HCT116 (cell line): ENCODE measurements around the gene TUBA4B.

Experiments used
- CEBPB ChIP-seq: IDR thresholded peaks from 2 replicates; pipeline ENCODE4 v1.6.1; 2012; ENCODE audit warnings: low read depth
- EGR1 ChIP-seq: IDR thresholded peaks from 2 replicates; pipeline ENCODE4 v1.6.1; 2012; ENCODE audit warnings: low read depth
- EZH2 ChIP-seq: fragments of 200-600 bp; sonication (generic); IDR thresholded peaks from 2 replicates; pipeline ENCODE4 v1.6.1; 2017; ENCODE audit warnings: antibody characterized with exemption, mixed run types
- EZH2phosphoT487 ChIP-seq: fragments of 200-600 bp; IDR thresholded peaks from 2 replicates; pipeline ENCODE4 v1.6.1; 2018; ENCODE audit warnings: antibody characterized with exemption, borderline replicate concordance
- POLR2A ChIP-seq: IDR thresholded peaks from 2 replicates; pipeline ENCODE4 v1.7.0; 2011; ENCODE audit warnings: borderline replicate concordance; ENCODE audit not compliant: insufficient read depth, insufficient read length; ENCODE audit errors: extremely low read depth
- POLR2AphosphoS5 ChIP-seq: IDR thresholded peaks from 2 replicates; pipeline ENCODE4 v1.6.1; 2011; ENCODE audit warnings: mild to moderate bottlenecking, low read depth, low read length, moderate library complexity
- RAD21 ChIP-seq: IDR thresholded peaks from 2 replicates; pipeline ENCODE4 v1.6.1; 2012; ENCODE audit warnings: low read depth, mild to moderate bottlenecking
- SIN3A ChIP-seq: IDR thresholded peaks from 2 replicates; pipeline ENCODE4 v1.6.1; 2012; ENCODE audit warnings: low read depth
- SP1 ChIP-seq: IDR thresholded peaks from 2 replicates; pipeline ENCODE4 v1.6.1; 2012; ENCODE audit warnings: low read depth
- SRF ChIP-seq: IDR thresholded peaks from 2 replicates; pipeline ENCODE4 v1.6.1; 2012; ENCODE audit warnings: low read depth
- YY1 ChIP-seq: IDR thresholded peaks from 2 replicates; pipeline ENCODE4 v1.6.1; 2011; ENCODE audit warnings: low read length, low read depth, moderate library complexity, mild to moderate bottlenecking; ENCODE audit not compliant: insufficient replicate concordance; ENCODE audit errors: extremely low read depth
- TF ChIP-seq, protein P1 (sequence below), 3 experiments: fragments of 200-600 bp in 1 of 3; sonication (generic) in 1 of 3; IDR thresholded peaks in 2 of 3; conservative IDR thresholded peaks in 1 of 3; 2 replicates each; pipeline ENCODE4 v1.5.1; 2012 to 2017; ENCODE audit warnings: low read depth in 2 of 3, low read length in 2 of 3, antibody characterized with exemption in 1 of 3, borderline replicate concordance in 1 of 3, control low read depth in 1 of 3, mild to moderate bottlenecking in 1 of 3, mixed read lengths in 1 of 3, mixed run types in 1 of 3, moderate library complexity in 1 of 3; ENCODE audit not compliant: insufficient read depth in 1 of 3
- TF ChIP-seq, protein P2 (sequence below): IDR thresholded peaks from 2 replicates; pipeline ENCODE4 v1.6.1; 2011; ENCODE audit warnings: mild to moderate bottlenecking, low read length, moderate library complexity; ENCODE audit not compliant: insufficient replicate concordance; ENCODE audit errors: extremely low read depth
- TF ChIP-seq, protein P3 (sequence below): IDR thresholded peaks from 2 replicates; pipeline ENCODE4 v1.6.1; 2012

DNA sequence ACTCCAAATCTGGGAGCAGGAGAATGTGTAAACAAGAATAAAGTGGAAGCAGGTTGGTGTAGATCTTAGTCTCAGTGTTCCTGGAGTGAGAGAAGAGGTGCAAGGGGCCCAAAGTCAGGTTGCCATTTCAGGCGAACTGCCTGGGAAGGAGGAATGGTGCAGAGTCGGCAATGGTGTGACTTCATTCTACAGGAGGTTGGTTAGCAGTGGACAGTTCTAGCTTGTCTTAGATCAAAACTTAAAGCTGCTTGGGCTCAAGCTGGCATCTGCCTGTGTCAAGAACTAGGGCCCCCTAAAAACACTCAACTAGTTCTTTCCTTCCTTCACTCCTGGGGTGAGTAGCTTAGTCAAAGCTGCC lies 4.2 kb upstream of the TUBA4B start:
- no peak for TF ChIP-seq EZH2
- no peak for TF ChIP-seq POLR2AphosphoS5
- TF ChIP-seq, protein P1, sequence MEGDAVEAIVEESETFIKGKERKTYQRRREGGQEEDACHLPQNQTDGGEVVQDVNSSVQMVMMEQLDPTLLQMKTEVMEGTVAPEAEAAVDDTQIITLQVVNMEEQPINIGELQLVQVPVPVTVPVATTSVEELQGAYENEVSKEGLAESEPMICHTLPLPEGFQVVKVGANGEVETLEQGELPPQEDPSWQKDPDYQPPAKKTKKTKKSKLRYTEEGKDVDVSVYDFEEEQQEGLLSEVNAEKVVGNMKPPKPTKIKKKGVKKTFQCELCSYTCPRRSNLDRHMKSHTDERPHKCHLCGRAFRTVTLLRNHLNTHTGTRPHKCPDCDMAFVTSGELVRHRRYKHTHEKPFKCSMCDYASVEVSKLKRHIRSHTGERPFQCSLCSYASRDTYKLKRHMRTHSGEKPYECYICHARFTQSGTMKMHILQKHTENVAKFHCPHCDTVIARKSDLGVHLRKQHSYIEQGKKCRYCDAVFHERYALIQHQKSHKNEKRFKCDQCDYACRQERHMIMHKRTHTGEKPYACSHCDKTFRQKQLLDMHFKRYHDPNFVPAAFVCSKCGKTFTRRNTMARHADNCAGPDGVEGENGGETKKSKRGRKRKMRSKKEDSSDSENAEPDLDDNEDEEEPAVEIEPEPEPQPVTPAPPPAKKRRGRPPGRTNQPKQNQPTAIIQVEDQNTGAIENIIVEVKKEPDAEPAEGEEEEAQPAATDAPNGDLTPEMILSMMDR (IDR thresholded peaks at IDR 0.05 in 2 of 3, conservative IDR thresholded peaks at IDR 0.05 in 1 of 3; ENCODE audit: borderline replicate concordance in 1 of 3, insufficient read depth in 1 of 3, low read depth in 2 of 3, low read length in 2 of 3) = no peak
- TF ChIP-seq POLR2A = no peak
- no peak for TF ChIP-seq SP1
- no peak for TF ChIP-seq RAD21
- TF ChIP-seq, protein P2, sequence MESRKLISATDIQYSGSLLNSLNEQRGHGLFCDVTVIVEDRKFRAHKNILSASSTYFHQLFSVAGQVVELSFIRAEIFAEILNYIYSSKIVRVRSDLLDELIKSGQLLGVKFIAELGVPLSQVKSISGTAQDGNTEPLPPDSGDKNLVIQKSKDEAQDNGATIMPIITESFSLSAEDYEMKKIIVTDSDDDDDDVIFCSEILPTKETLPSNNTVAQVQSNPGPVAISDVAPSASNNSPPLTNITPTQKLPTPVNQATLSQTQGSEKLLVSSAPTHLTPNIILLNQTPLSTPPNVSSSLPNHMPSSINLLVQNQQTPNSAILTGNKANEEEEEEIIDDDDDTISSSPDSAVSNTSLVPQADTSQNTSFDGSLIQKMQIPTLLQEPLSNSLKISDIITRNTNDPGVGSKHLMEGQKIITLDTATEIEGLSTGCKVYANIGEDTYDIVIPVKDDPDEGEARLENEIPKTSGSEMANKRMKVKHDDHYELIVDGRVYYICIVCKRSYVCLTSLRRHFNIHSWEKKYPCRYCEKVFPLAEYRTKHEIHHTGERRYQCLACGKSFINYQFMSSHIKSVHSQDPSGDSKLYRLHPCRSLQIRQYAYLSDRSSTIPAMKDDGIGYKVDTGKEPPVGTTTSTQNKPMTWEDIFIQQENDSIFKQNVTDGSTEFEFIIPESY = no peak
- no peak for TF ChIP-seq SIN3A
- TF ChIP-seq EZH2phosphoT487 = no peak
- no peak for TF ChIP-seq YY1
- no peak for TF ChIP-seq EGR1
- no peak for TF ChIP-seq CEBPB
- no peak for TF ChIP-seq SRF
- TF ChIP-seq, protein P3, sequence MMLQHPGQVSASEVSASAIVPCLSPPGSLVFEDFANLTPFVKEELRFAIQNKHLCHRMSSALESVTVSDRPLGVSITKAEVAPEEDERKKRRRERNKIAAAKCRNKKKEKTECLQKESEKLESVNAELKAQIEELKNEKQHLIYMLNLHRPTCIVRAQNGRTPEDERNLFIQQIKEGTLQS = no peak
